H1 (cell line): ENCODE measurements around the gene MBNL1. TPM values are rescaled to one million over a fixed set of nuclear protein-coding genes. Genes with fewer than 3 reads are reported as not detected.

Experiments
- BACH1 ChIP-seq: IDR thresholded peaks from 2 replicates; pipeline ENCODE4 v1.6.1; 2012; ENCODE audit warnings: low read length, improper control_type of control experiment
- E2F6 ChIP-seq: IDR thresholded peaks from 2 replicates; pipeline ENCODE4 v1.6.1; 2012; ENCODE audit warnings: inconsistent platforms
- NRF1 ChIP-seq: IDR thresholded peaks from 2 replicates; pipeline ENCODE4 v1.6.1; 2011; ENCODE audit warnings: mild to moderate bottlenecking, low read depth, low read length, improper control_type of control experiment
- ZNF274 ChIP-seq: IDR thresholded peaks from 2 replicates; pipeline ENCODE4 v1.7.0; 2012; ENCODE audit warnings: low read length, borderline replicate concordance; ENCODE audit errors: extremely low read depth
- polyA plus RNA-seq, 7 experiments: library from polyadenylated mRNA; depleted of rRNA in 3 of 7; stranded (reverse) in 5 of 7; unstranded in 2 of 7; fragments of >200 nt in 5 of 7; fragments of 200-250 nt in 2 of 7; gene quantifications; 1 replicate in 5 of 7; 2 replicates in 1 of 7; 4 replicates in 1 of 7; pipeline versions ENCODE4 v1.2.1 to v1.2.3, GENCODE V29; 2011 to 2013; ENCODE audit warnings: missing spikeins in 2 of 7, mixed read lengths in 2 of 7
- total RNA-seq: library from RNA; stranded (reverse); fragmentation: NEBNext Ultra II Directional; extraction: Animal tissue kit (Norgen Biotek cat#: 25700); gene quantifications from 2 replicates; pipeline ENCODE4 v1.2.1, GENCODE V29; 2021
- TF ChIP-seq, protein P1 (sequence below): IDR thresholded peaks from 2 replicates; pipeline ENCODE4 v1.6.1; 2012; ENCODE audit warnings: low read length, inconsistent platforms

Gene MBNL1
- total and polyA plus RNA-seq, 2 of the 8 experiments (the other 6 are each of a cell fraction or from before 2014, with no cell fraction given): 5.0 to 16.4 TPM

GRCh38 chr3:152346740-152347139, 78.0 kb downstream of the MBNL1 start (continued):
- TF ChIP-seq, protein P1, sequence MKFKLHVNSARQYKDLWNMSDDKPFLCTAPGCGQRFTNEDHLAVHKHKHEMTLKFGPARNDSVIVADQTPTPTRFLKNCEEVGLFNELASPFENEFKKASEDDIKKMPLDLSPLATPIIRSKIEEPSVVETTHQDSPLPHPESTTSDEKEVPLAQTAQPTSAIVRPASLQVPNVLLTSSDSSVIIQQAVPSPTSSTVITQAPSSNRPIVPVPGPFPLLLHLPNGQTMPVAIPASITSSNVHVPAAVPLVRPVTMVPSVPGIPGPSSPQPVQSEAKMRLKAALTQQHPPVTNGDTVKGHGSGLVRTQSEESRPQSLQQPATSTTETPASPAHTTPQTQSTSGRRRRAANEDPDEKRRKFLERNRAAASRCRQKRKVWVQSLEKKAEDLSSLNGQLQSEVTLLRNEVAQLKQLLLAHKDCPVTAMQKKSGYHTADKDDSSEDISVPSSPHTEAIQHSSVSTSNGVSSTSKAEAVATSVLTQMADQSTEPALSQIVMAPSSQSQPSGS: no peak
- no peak for TF ChIP-seq ZNF274
- TF ChIP-seq BACH1: no peak
- TF ChIP-seq NRF1: no peak
- no peak for TF ChIP-seq E2F6
